ENCODE results near the gene VPS39.

DNA sequence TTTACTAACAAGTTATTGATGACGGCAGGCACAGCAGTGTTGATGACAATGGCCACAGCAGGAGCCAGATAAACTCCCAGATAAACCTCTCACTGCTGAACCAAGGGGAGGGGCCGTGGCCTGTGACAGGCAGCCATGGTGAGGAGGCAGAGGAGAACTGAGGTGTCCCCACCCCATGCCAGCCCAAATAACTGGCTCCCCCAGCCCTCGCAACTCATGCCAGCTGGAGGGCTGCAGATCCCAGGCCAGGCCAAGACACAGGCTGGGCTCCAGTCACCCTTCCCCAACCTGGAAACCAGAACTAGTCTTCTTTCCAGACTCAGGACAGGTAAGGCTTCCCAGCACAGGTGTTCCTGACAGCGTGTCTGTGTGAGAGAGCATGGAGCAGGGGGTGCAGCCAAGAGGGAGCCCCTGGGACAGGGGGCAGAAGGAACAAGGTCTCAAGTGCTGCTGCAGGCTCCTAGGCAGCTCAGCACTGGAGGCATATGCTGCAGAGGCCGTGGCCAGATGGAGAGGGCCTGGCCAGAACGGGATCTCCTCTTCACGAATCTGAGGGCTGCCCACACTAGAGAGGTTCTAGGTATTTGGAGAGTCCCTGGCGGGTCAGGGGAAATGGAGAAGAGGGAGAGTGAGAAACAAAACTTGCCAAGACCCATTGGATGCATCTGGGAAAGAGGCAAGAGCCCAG is 67.6 kb downstream of the VPS39 start:
- TF ChIP-seq, protein P1, sequence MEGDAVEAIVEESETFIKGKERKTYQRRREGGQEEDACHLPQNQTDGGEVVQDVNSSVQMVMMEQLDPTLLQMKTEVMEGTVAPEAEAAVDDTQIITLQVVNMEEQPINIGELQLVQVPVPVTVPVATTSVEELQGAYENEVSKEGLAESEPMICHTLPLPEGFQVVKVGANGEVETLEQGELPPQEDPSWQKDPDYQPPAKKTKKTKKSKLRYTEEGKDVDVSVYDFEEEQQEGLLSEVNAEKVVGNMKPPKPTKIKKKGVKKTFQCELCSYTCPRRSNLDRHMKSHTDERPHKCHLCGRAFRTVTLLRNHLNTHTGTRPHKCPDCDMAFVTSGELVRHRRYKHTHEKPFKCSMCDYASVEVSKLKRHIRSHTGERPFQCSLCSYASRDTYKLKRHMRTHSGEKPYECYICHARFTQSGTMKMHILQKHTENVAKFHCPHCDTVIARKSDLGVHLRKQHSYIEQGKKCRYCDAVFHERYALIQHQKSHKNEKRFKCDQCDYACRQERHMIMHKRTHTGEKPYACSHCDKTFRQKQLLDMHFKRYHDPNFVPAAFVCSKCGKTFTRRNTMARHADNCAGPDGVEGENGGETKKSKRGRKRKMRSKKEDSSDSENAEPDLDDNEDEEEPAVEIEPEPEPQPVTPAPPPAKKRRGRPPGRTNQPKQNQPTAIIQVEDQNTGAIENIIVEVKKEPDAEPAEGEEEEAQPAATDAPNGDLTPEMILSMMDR (IDR thresholded peaks at IDR 0.05; ENCODE audit: borderline replicate concordance, extremely low read depth, low read length, poor library complexity, severe bottlenecking): no peak
- TF ChIP-seq EZH2 (IDR thresholded peaks at IDR 0.05; ENCODE audit: borderline replicate concordance, low read depth, low read length, severe bottlenecking): no peak

Data from DND-41 (cell line).